Naive thymus-derived CD4-positive, alpha-beta T cell (primary cell): ENCODE results near the gene DIPK1A. TPM values are rescaled to one million over a fixed set of nuclear protein-coding genes. Genes with fewer than 3 reads are reported as not detected.
"Not testable (repeated sequence)": the region's sequence is repeated elsewhere in the genome, so short reads cannot be mapped to it uniquely, and the experiment has no call there.

Experiments
- ATAC-seq: fragments of 150-1000 bp; cut with Tn5 transposase; 2 replicates; pipeline ENCODE4 v1.10.0; 2021; ENCODE audit warnings: mild to moderate bottlenecking, moderate library complexity
- CTCF ChIA-PET: fragments of 350-600 bp; sonication (Branson Sonifier 250); formaldehyde crosslinking; loops from one replicate; lab custom pipeline; 2021; ENCODE audit warnings: antibody characterized with exemption; lab: Charles Lee
- POLR2A ChIA-PET: fragments of 350-600 bp; sonication (Branson Sonifier 250); formaldehyde crosslinking; loops from one replicate; lab custom pipeline; 2021; ENCODE audit warnings: antibody characterized with exemption, inconsistent platforms; lab: Charles Lee
- DNase-seq, 9 donors: peaks; one replicate each; pipeline versions ENCODE4 v3.0.0 to v3.0.0-alpha.2; 2020 to 2022; ENCODE audit warnings: mixed read lengths in 1 of 9
- H3K27ac ChIP-seq: one replicate; pipeline ENCODE4 v1.7.0; 2013; ENCODE audit warnings: mild to moderate bottlenecking, low read depth, low read length, moderate library complexity
- H3K27me3 ChIP-seq, 2 donors: one replicate each; pipeline ENCODE4 v1.7.0; 2013; ENCODE audit warnings: low read length in 2 of 2, mild to moderate bottlenecking in 2 of 2, moderate library complexity in 2 of 2; ENCODE audit not compliant: control insufficient read depth in 2 of 2, insufficient read depth in 2 of 2
- H3K36me3 ChIP-seq, 3 experiments: 1 replicate in 2 of 3; 2 replicates in 1 of 3; pipeline ENCODE4 v1.7.0; 2013; ENCODE audit warnings: low read length in 3 of 3, mild to moderate bottlenecking in 3 of 3, moderate library complexity in 1 of 3; ENCODE audit not compliant: insufficient read depth in 3 of 3, control insufficient read depth in 2 of 3
- H3K4me1 ChIP-seq, 2 donors: one replicate each; pipeline ENCODE4 v1.7.0; 2013; ENCODE audit warnings: low read length in 2 of 2, mild to moderate bottlenecking in 2 of 2, moderate library complexity in 1 of 2; ENCODE audit not compliant: control insufficient read depth in 2 of 2, insufficient read depth in 2 of 2
- H3K4me3 ChIP-seq: 2 replicates; pipeline ENCODE4 v1.7.0; 2013; ENCODE audit warnings: mild to moderate bottlenecking, low read length
- H3K9me3 ChIP-seq, 3 experiments: 1 replicate in 2 of 3; 2 replicates in 1 of 3; pipeline ENCODE4 v1.7.0; 2013; ENCODE audit warnings: low read length in 3 of 3; ENCODE audit not compliant: control insufficient read depth in 2 of 3
- H3K27ac Mint-ChIP-seq, 9 donors: one replicate each; pipeline ENCODE4 v1.8.0; 2020 to 2022; ENCODE audit warnings: mixed read lengths in 9 of 9, mild to moderate bottlenecking in 8 of 9, moderate library complexity in 5 of 9, inconsistent platforms in 2 of 9
- H3K27me3 Mint-ChIP-seq, 5 donors: one replicate each; pipeline ENCODE4 v1.8.0; 2021 to 2022; ENCODE audit warnings: mixed read lengths in 5 of 5, mild to moderate bottlenecking in 1 of 5
- H3K36me3 Mint-ChIP-seq, 5 donors: one replicate each; pipeline ENCODE4 v1.8.0; 2020 to 2022; ENCODE audit warnings: mixed read lengths in 5 of 5, mild to moderate bottlenecking in 3 of 5, inconsistent platforms in 1 of 5
- H3K4me1 Mint-ChIP-seq, 7 donors: one replicate each; pipeline ENCODE4 v1.8.0; 2020 to 2022; ENCODE audit warnings: mixed read lengths in 7 of 7, mild to moderate bottlenecking in 3 of 7, inconsistent platforms in 1 of 7
- H3K4me3 Mint-ChIP-seq, 10 donors: one replicate each; pipeline ENCODE4 v1.8.0; 2020 to 2022; ENCODE audit warnings: mild to moderate bottlenecking in 10 of 10, mixed read lengths in 10 of 10, moderate library complexity in 6 of 10, inconsistent platforms in 2 of 10
- H3K9me3 Mint-ChIP-seq, 11 donors: one replicate each; pipeline ENCODE4 v1.8.0; 2020 to 2022; ENCODE audit warnings: mixed read lengths in 11 of 11, mild to moderate bottlenecking in 4 of 11, inconsistent platforms in 1 of 11, moderate library complexity in 1 of 11
- intact Hi-C, 2 donors: fragments of 100-400 bp; cut with micrococcal nuclease; formaldehyde crosslinking; loops; one replicate each; pipeline ENCODE4 v1.15.1; 2023
- polyA plus RNA-seq, 2 donors: library from polyadenylated mRNA; unstranded; fragments of 300-500 nt; fragmentation: Illumina TruSeq; gene quantifications; one replicate each; pipeline ENCODE4 v1.2.3, GENCODE V29; 2021
- total RNA-seq, 6 experiments: library from RNA in 5 of 6; stranded (reverse) in 5 of 6; gene quantifications; 1 replicate in 5 of 6; 2 replicates in 1 of 6; pipeline ENCODE4 v1.2.3 and lab custom pipeline; 2021 to 2026

DIPK1A gene
- total and polyA plus RNA-seq, 7 experiments from 2014 or later = 9.9 to 21.9 (median 15.2) TPM

GRCh38 chr1:92975551-92976232, 14.4 kb upstream of the DIPK1A start:
- Mint-ChIP-seq H3K36me3 (peaks cover 0 to 3% (median 0%) of the 10 kb centered on the region in 5 donors), H3K27me3 (no peaks in the 10 kb centered on the region), H3K4me1 (peaks cover 29 to 63% (median 34%) of the 10 kb centered on the region in 7 donors), H3K27ac (peak overlapping the region in 4 of 9 donors; percentile 9 to 69 (median 50)), H3K4me3 (peak overlapping the region in 1 of 10 donors; percentile 15), H3K9me3 (no peaks in the 10 kb centered on the region)
- ChIA-PET CTCF (interaction anchor here (1.1 to 10.7 kb wide), 4 partner anchors 8 to 18 kb away, joined by 3 to 174 read pairs (median 6); no protein-coding TSS in a partner anchor), POLR2A (interaction anchor here (0.6 to 6.1 kb wide), 9 partner anchors 9 to 18 kb away, joined by 3 to 41 read pairs (median 4); partner anchors contain the start of gene DIPK1A)
- intact Hi-C loops = no loop called here
- peak; percentile 61 for ATAC-seq
- no peaks in the 10 kb centered on the region for H3K27me3 ChIP-seq
- no peaks in the 10 kb centered on the region for H3K9me3 ChIP-seq
- H3K4me3 ChIP-seq = no peak overlapping the region
- peaks cover 12 to 39% of the 10 kb centered on the region in 2 donors for H3K4me1 ChIP-seq
- DNase-seq = no peak
- H3K36me3 ChIP-seq = no peaks in the 10 kb centered on the region
- no peak overlapping the region for H3K27ac ChIP-seq

GRCh38 chr1:92974112-92974511, 12.8 kb upstream of the DIPK1A start:
- H3K4me3 ChIP-seq, intact Hi-C loops, H3K27me3 ChIP-seq, H3K9me3 Mint-ChIP-seq, H3K36me3 Mint-ChIP-seq, H3K36me3 ChIP-seq, ATAC-seq, H3K27ac ChIP-seq, H3K27me3 Mint-ChIP-seq, H3K4me3 Mint-ChIP-seq, H3K9me3 ChIP-seq, DNase-seq: not testable (repeated sequence)
- ChIA-PET POLR2A (interaction anchor here (0.7 to 6.1 kb wide), 4 partner anchors 10 to 36 kb away, joined by 3 to 41 read pairs (median 12); partner anchors contain the start of gene DIPK1A), CTCF (interaction anchor here (4.7 to 10.7 kb wide), 2 partner anchors 13 to 19 kb away, joined by 22 to 174 read pairs; partner anchors contain the start of gene DIPK1A)
- H3K27ac Mint-ChIP-seq = peak overlapping the region in 4 of 9 donors; percentile 65 to 95 (median 80)
- peaks cover 24 to 61% (median 32%) of the 10 kb centered on the region in 7 donors for H3K4me1 Mint-ChIP-seq
- peaks cover 7 to 31% of the 10 kb centered on the region in 2 donors for H3K4me1 ChIP-seq

- peak overlapping the region; percentile 39 for H3K27ac ChIP-seq
- H3K36me3 Mint-ChIP-seq = peaks cover 0 to 3% (median 0%) of the 10 kb centered on the region in 5 donors
- peaks cover 28 to 61% (median 37%) of the 10 kb centered on the region in 7 donors for H3K4me1 Mint-ChIP-seq
- H3K4me3 ChIP-seq = no peak overlapping the region
- CTCF ChIA-PET = interaction anchor here (4.7 to 10.7 kb wide), 2 partner anchors 12 to 20 kb away, joined by 22 to 174 read pairs; partner anchors contain the start of gene DIPK1A
- ATAC-seq = peak; percentile 57
- H3K27me3 Mint-ChIP-seq = no peaks in the 10 kb centered on the region
- H3K4me3 Mint-ChIP-seq = peak overlapping the region in 2 of 10 donors; percentile 34 to 53
- no peak for DNase-seq
- POLR2A ChIA-PET = interaction anchor here (0.7 to 6.1 kb wide), 4 partner anchors 9 to 37 kb away, joined by 3 to 41 read pairs (median 12); partner anchors contain the start of gene DIPK1A
- no peaks in the 10 kb centered on the region for H3K9me3 Mint-ChIP-seq
- H3K9me3 ChIP-seq = no peaks in the 10 kb centered on the region
- H3K27ac Mint-ChIP-seq = peak overlapping the region; percentile 0 to 95 (median 77)
- no peaks in the 10 kb centered on the region for H3K36me3 ChIP-seq
- intact Hi-C loops = loop anchor here in 1 of 2 donors (1.0 kb wide), 1 partner anchor 8 kb away; no protein-coding TSS in a partner anchor
- peaks cover 11 to 27% of the 10 kb centered on the region in 2 donors for H3K4me1 ChIP-seq
- no peaks in the 10 kb centered on the region for H3K27me3 ChIP-seq
Observed at GRCh38 chr1:92973203-92973897, 12.1 kb upstream of the DIPK1A start.

- H3K36me3 Mint-ChIP-seq = peaks cover 0 to 3% (median 0%) of the 10 kb centered on the region in 5 donors
- POLR2A ChIA-PET = interaction anchor here (2.5 to 6.1 kb wide), 2 partner anchors 11 to 22 kb away, joined by 8 to 41 read pairs; partner anchors contain the start of gene DIPK1A
- Histone ChIP-seq H3K4me3 (no peak overlapping the region), H3K36me3 (no peaks in the 10 kb centered on the region), H3K4me1 (peaks cover 16 to 25% of the 10 kb centered on the region in 2 donors), H3K27ac (no peak overlapping the region), H3K27me3 (no peaks in the 10 kb centered on the region), H3K9me3 (no peaks in the 10 kb centered on the region)
- ATAC-seq (no peak), DNase-seq (no peak)
- H3K27ac Mint-ChIP-seq = peak overlapping the region in 7 of 9 donors; percentile 11 to 78 (median 62)
- no peaks in the 10 kb centered on the region for H3K27me3 Mint-ChIP-seq
- H3K4me1 Mint-ChIP-seq = peaks cover 31 to 62% (median 43%) of the 10 kb centered on the region in 7 donors
- H3K4me3 Mint-ChIP-seq = peak overlapping the region in 2 of 10 donors; percentile 10 to 13
- no peaks in the 10 kb centered on the region for H3K9me3 Mint-ChIP-seq
- CTCF ChIA-PET = interaction anchor here (0.6 to 10.7 kb wide), 4 partner anchors 8 to 141 kb away, joined by 5 to 174 read pairs (median 22); partner anchors contain the start of gene DIPK1A
- intact Hi-C loops = loop anchor here in 1 of 2 donors (1.0 kb wide), 1 partner anchor 9 kb away; no protein-coding TSS in a partner anchor
Observed at GRCh38 chr1:92972409-92973129, 11.3 kb upstream of the DIPK1A start.

GRCh38 chr1:92971932-92972331, 10.7 kb upstream of the DIPK1A start:
- DNase-seq, H3K27me3 ChIP-seq, H3K4me3 Mint-ChIP-seq, H3K36me3 ChIP-seq, ATAC-seq, H3K9me3 Mint-ChIP-seq, H3K36me3 Mint-ChIP-seq, H3K9me3 ChIP-seq, intact Hi-C loops, H3K27me3 Mint-ChIP-seq, H3K4me3 ChIP-seq, H3K27ac Mint-ChIP-seq, H3K27ac ChIP-seq: not testable (repeated sequence)
- POLR2A ChIA-PET = interaction anchor here (2.5 to 6.1 kb wide), 3 partner anchors 10 to 22 kb away, joined by 8 to 42 read pairs (median 41); partner anchors contain the start of gene DIPK1A
- H3K4me1 ChIP-seq = peaks cover 16 to 21% of the 10 kb centered on the region in 2 donors
- peaks cover 29 to 55% (median 43%) of the 10 kb centered on the region in 7 donors for H3K4me1 Mint-ChIP-seq
- CTCF ChIA-PET = interaction anchor here (3.1 to 10.7 kb wide), 3 partner anchors 9 to 21 kb away, joined by 22 to 174 read pairs (median 22); partner anchors contain the start of gene DIPK1A
